HG02840 (cell line): ENCODE data around the gene TNFAIP8L3.

ENCODE experiments used
- ATAC-seq: cut with Tn5 transposase; IDR thresholded peaks from one replicate; pipeline ENCODE4 v1.9.1; 2021; ENCODE audit warnings: mild to moderate bottlenecking, moderate library complexity, moderate number of reproducible peaks; ENCODE audit not compliant: unreplicated experiment, low FRiP score

TNFAIP8L3 gene

GRCh38 chr15:51016615-51017014 is 78.1 kb downstream of the TNFAIP8L3 start:
- ATAC-seq: no peak

DNA sequence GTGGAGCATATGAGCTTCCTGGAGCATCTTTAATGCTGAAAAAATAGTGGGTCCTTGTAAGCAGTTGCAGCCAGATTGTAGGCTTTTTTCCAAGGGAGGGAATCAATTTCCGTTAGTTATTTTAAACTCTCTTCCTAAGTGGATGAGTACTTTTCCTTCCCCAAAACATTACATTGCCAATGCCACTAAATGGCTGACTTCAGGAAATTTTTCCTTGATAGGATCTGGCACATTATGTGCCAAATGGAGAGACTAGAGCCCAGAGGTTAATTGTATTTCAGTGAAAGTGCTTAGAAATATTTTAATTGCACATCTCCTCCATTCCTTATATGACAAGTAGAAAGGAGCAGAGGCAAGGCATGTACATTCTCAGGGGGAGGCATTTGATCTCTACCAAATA is 83.5 kb downstream of the TNFAIP8L3 start:
- ATAC-seq: no peak

DNA sequence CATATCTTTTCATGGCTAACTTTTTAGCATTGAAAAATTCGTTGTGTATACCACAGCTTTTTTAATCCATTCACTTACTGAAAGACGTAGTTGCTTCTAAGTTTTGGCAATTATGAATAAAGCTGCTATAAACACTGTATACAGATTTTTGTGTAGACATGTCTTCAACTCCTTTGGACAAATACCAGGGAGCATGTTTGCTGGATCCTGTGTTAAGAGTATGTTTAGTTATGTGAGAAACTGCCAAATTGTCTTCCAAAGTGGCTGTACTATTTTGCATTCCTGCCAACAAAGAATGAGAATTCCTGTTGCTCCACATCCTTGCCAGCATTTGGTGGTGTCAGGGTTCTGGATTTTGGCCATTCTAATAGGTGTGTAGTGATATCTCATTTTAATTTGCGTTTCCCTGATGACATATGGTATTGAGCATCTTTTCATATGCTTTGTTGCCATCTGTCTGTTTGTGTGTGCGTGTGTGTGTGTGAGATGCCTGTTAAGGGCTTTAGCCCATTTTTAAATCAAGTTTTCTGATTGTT is 87.5 kb downstream of the TNFAIP8L3 start:
- no peak for ATAC-seq
